GM18858 (cell line): ENCODE results near the gene DMAC2L.

Experiments
- ATAC-seq: cut with Tn5 transposase; IDR thresholded peaks from one replicate; pipeline ENCODE4 v1.9.1; 2021; ENCODE audit not compliant: unreplicated experiment

Gene DMAC2L

GRCh38 chr14:50321009-50321660 lies 9.0 kb downstream of the DMAC2L start:
- ATAC-seq, result peak; percentile 83

- no peak for ATAC-seq
Measured at GRCh38 chr14:50331596-50331995, 19.5 kb downstream of the DMAC2L start.

- no peak for ATAC-seq
Measured at GRCh38 chr14:50333014-50333509, 20.9 kb downstream of the DMAC2L start.

GRCh38 chr14:50334211-50334610 lies 22.1 kb downstream of the DMAC2L start:
- no peak for ATAC-seq

- no peak for ATAC-seq
Measured at GRCh38 chr14:50335389-50335788, 23.3 kb downstream of the DMAC2L start.

- no peak for ATAC-seq
Measured at GRCh38 chr14:50335989-50336824, 24.1 kb downstream of the DMAC2L start.

- ATAC-seq, result no peak
Measured at GRCh38 chr14:50338587-50338986, 26.5 kb downstream of the DMAC2L start.

- no peak for ATAC-seq
Measured at GRCh38 chr14:50339178-50339804, 27.2 kb downstream of the DMAC2L start.

GRCh38 chr14:50340045-50340444 lies 27.9 kb downstream of the DMAC2L start:
- ATAC-seq, result no peak

- no peak for ATAC-seq
Measured at GRCh38 chr14:50340963-50341362, 28.8 kb downstream of the DMAC2L start.

- ATAC-seq, result no peak
Measured at GRCh38 chr14:50342221-50343078, 30.3 kb downstream of the DMAC2L start.

GRCh38 chr14:50343434-50343833 lies 31.3 kb downstream of the DMAC2L start:
- ATAC-seq, result no peak

GRCh38 chr14:50344116-50344775 lies 32.1 kb downstream of the DMAC2L start:
- peak; percentile 94 for ATAC-seq

GRCh38 chr14:50344876-50345563 lies 32.9 kb downstream of the DMAC2L start:
- no peak for ATAC-seq

- ATAC-seq, result no peak
Measured at GRCh38 chr14:50345846-50346422, 33.8 kb downstream of the DMAC2L start.

GRCh38 chr14:50347521-50347920 lies 35.4 kb downstream of the DMAC2L start:
- no peak for ATAC-seq

- ATAC-seq, result no peak
Measured at GRCh38 chr14:50348933-50349332, 36.8 kb downstream of the DMAC2L start.

- ATAC-seq, result no peak
Measured at GRCh38 chr14:50350975-50351374, 38.9 kb downstream of the DMAC2L start.

- ATAC-seq, result no peak
Measured at GRCh38 chr14:50352584-50352983, 40.5 kb downstream of the DMAC2L start.
